Hepatocyte (in vitro differentiated cells): Measurements from ENCODE around the gene SRBD1. TPM values are rescaled to one million over a fixed set of nuclear protein-coding genes. Genes with fewer than 3 reads are reported as not detected.

Source experiments
- DNase-seq: peaks from one replicate; pipeline ENCODE4 v3.0.0-alpha.2; 2016; ENCODE audit warnings: low spot score
- H2AFZ ChIP-seq: fragments of 200-600 bp; sonication (generic); 2 replicates; pipeline ENCODE4 v1.6.0; 2016; ENCODE audit warnings: antibody characterized with exemption, mild to moderate bottlenecking
- H3K27ac ChIP-seq: fragments of 200-600 bp; sonication (generic); 2 replicates; pipeline ENCODE4 v1.5.1; 2016; ENCODE audit warnings: mild to moderate bottlenecking
- H3K27me3 ChIP-seq: fragments of 200-600 bp; sonication (generic); 2 replicates; pipeline ENCODE4 v1.6.1; 2016
- H3K36me3 ChIP-seq: fragments of 200-600 bp; sonication (generic); replicated peaks from 2 replicates; pipeline ENCODE4 v1.5.1; 2016; ENCODE audit warnings: low read depth; ENCODE audit not compliant: insufficient read depth
- H3K4me1 ChIP-seq: fragments of 200-600 bp; sonication (generic); 2 replicates; pipeline ENCODE4 v1.5.1; 2016; ENCODE audit warnings: mild to moderate bottlenecking, moderate library complexity; ENCODE audit not compliant: insufficient read depth
- H3K4me2 ChIP-seq: fragments of 200-600 bp; sonication (generic); 2 replicates; pipeline ENCODE4 v1.6.0; 2016
- H3K4me3 ChIP-seq: fragments of 200-600 bp; sonication (generic); 2 replicates; pipeline ENCODE4 v1.5.1; 2016; ENCODE audit warnings: mild to moderate bottlenecking
- H3K79me2 ChIP-seq: fragments of 200-600 bp; sonication (generic); 2 replicates; pipeline ENCODE4 v1.6.0; 2017; ENCODE audit warnings: mild to moderate bottlenecking
- H3K9me2 ChIP-seq: fragments of 200-600 bp; sonication (generic); replicated peaks from 2 replicates; pipeline ENCODE4 v1.6.0; 2017; ENCODE audit warnings: mild to moderate bottlenecking; ENCODE audit not compliant: insufficient read depth
- H3K9me3 ChIP-seq: fragments of 200-600 bp; sonication (generic); 2 replicates; pipeline ENCODE4 v1.5.1; 2016; ENCODE audit warnings: low read depth, mild to moderate bottlenecking
- H4K20me1 ChIP-seq: fragments of 200-600 bp; sonication (generic); 2 replicates; pipeline ENCODE4 v1.6.0; 2016; ENCODE audit warnings: mild to moderate bottlenecking; ENCODE audit not compliant: insufficient read depth, poor library complexity, severe bottlenecking
- EZH2 ChIP-seq: fragments of 200-600 bp; sonication (generic); IDR thresholded peaks from 2 replicates; pipeline ENCODE4 v1.6.1; 2016; ENCODE audit warnings: antibody characterized with exemption, mild to moderate bottlenecking, borderline replicate concordance
- EZH2phosphoT487 ChIP-seq: fragments of 200-600 bp; sonication (generic); IDR thresholded peaks from one replicate; pipeline ENCODE4 v1.6.1; 2018; ENCODE audit warnings: antibody characterized with exemption, mild to moderate bottlenecking, low read depth, moderate library complexity; ENCODE audit not compliant: unreplicated experiment, severe bottlenecking
- WGBS: methylation state at CpG from one replicate; pipeline ENCODE4 v1.1.6; 2016; ENCODE audit warnings: low lambda C conversion rate; ENCODE audit errors: missing lambda C conversion rate; 5-methylcytosine and 5-hydroxymethylcytosine counted together
- polyA plus RNA-seq: library from polyadenylated mRNA; unstranded; fragments of >200 nt; fragmentation: Nextera tagmentation; extraction: Ambion mirVana; gene quantifications from 2 replicates; pipeline ENCODE4 v1.2.1, GENCODE V29; 2016
- total RNA-seq: library from RNA; depleted of rRNA; stranded (reverse); fragments of >200 nt; gene quantifications from 2 replicates; pipeline ENCODE4 v1.2.3, GENCODE V29; 2014
- TF ChIP-seq, protein P1 (sequence below): fragments of 200-600 bp; sonication (generic); IDR thresholded peaks from 2 replicates; pipeline ENCODE4 v1.5.1; 2016; ENCODE audit warnings: antibody characterized with exemption, mild to moderate bottlenecking; ENCODE audit not compliant: poor library complexity

Gene SRBD1
- total and polyA plus RNA-seq, 2 experiments from 2014 or later: 6.7 to 16.6 TPM

DNA sequence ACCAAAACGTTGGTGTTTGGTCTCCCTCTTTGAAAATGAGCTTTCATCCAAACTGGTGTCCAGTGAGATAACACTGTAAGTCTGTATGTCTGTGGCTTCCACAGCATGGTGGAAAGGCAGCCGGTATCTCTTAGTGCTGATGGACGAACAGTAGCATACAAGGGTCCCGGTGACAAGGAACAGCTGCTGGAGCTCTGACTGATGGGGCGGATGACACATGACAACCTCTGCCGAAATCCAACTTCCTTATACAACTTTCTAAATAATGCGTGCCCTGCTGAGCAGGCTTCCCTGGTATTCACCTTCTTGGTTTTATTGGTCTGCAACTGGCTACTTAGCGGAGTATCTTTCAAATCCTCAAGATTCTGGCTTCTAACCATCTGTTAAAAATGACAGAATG is 216.2 kb downstream of the SRBD1 start:
- 70% methylated on average over 8 of the region's 8 CpGs for WGBS
- Histone ChIP-seq H3K4me3 (no peak overlapping the region), H2AFZ (no peak overlapping the region), H3K4me1 (no peaks in the 10 kb centered on the region), H3K9me2 (no peaks in the 10 kb centered on the region), H3K79me2 (no peaks in the 10 kb centered on the region), H3K9me3 (no peaks in the 10 kb centered on the region), H4K20me1 (no peaks in the 10 kb centered on the region), H3K27me3 (no peaks in the 10 kb centered on the region), H3K27ac (no peak overlapping the region), H3K4me2 (no peak overlapping the region), H3K36me3 (no peaks in the 10 kb centered on the region)
- TF ChIP-seq, protein P1, sequence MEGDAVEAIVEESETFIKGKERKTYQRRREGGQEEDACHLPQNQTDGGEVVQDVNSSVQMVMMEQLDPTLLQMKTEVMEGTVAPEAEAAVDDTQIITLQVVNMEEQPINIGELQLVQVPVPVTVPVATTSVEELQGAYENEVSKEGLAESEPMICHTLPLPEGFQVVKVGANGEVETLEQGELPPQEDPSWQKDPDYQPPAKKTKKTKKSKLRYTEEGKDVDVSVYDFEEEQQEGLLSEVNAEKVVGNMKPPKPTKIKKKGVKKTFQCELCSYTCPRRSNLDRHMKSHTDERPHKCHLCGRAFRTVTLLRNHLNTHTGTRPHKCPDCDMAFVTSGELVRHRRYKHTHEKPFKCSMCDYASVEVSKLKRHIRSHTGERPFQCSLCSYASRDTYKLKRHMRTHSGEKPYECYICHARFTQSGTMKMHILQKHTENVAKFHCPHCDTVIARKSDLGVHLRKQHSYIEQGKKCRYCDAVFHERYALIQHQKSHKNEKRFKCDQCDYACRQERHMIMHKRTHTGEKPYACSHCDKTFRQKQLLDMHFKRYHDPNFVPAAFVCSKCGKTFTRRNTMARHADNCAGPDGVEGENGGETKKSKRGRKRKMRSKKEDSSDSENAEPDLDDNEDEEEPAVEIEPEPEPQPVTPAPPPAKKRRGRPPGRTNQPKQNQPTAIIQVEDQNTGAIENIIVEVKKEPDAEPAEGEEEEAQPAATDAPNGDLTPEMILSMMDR: no peak
- no peak for TF ChIP-seq EZH2
- TF ChIP-seq EZH2phosphoT487: no peak
- DNase-seq: no peak

- no peaks in the 10 kb centered on the region for H4K20me1 ChIP-seq
- H3K79me2 ChIP-seq: no peaks in the 10 kb centered on the region
- no peaks in the 10 kb centered on the region for H3K9me2 ChIP-seq
- TF ChIP-seq EZH2: no peak
- TF ChIP-seq, protein P1: no peak
- no peaks in the 10 kb centered on the region for H3K4me1 ChIP-seq
- H2AFZ ChIP-seq: no peak overlapping the region
- H3K36me3 ChIP-seq: no peaks in the 10 kb centered on the region
- no peaks in the 10 kb centered on the region for H3K9me3 ChIP-seq
- H3K27me3 ChIP-seq: no peaks in the 10 kb centered on the region
- H3K4me2 ChIP-seq: no peak overlapping the region
- H3K27ac ChIP-seq: no peak overlapping the region
- H3K4me3 ChIP-seq: no peak overlapping the region
- DNase-seq: no peak
Measured at GRCh38 chr2:45394216-45394615, 216.9 kb downstream of the SRBD1 start.

DNA sequence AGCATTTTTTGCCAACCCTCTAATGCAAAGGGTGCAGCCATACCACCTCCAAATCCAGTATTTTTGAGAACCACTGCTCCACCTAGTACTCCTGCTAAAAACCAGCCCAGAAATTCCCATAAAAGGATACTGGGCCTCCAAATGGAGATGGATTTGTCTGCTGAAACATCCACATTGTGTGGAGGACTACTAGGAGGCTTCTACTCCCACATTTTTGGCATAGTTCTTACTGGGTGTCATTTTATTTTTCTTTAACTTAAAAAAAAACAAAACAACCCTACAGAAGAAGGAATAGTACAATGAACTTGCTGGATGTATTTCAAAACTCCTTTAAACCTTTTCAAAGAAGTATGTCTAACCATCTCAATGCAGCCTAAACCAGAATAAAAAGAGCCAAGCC is 219.2 kb downstream of the SRBD1 start:
- DNase-seq: no peak
- Histone ChIP-seq H3K27me3 (no peaks in the 10 kb centered on the region), H3K4me3 (no peak overlapping the region), H3K27ac (no peak overlapping the region), H2AFZ (no peak overlapping the region), H3K36me3 (no peaks in the 10 kb centered on the region), H3K79me2 (no peaks in the 10 kb centered on the region), H3K4me1 (no peaks in the 10 kb centered on the region), H3K4me2 (no peak overlapping the region), H4K20me1 (no peaks in the 10 kb centered on the region), H3K9me2 (no peaks in the 10 kb centered on the region), H3K9me3 (no peaks in the 10 kb centered on the region)
- TF ChIP-seq EZH2: no peak
- TF ChIP-seq, protein P1: no peak
- no peak for TF ChIP-seq EZH2phosphoT487

GRCh38 chr2:45390861-45391260 is 220.2 kb downstream of the SRBD1 start:
- WGBS: 84% methylated on average over 3 of the region's 3 CpGs
- H3K36me3 ChIP-seq: no peaks in the 10 kb centered on the region
- no peaks in the 10 kb centered on the region for H3K9me3 ChIP-seq

More at GRCh38 chr2:45390861-45391260, 220.2 kb downstream of the SRBD1 start:
- Histone ChIP-seq H4K20me1 (no peaks in the 10 kb centered on the region), H3K4me2 (no peak overlapping the region), H3K79me2 (no peaks in the 10 kb centered on the region), H3K4me3 (no peak overlapping the region), H3K4me1 (no peaks in the 10 kb centered on the region), H2AFZ (no peak overlapping the region), H3K27me3 (no peaks in the 10 kb centered on the region), H3K9me2 (no peaks in the 10 kb centered on the region), H3K27ac (no peak overlapping the region)
- TF ChIP-seq EZH2: no peak
- no peak for TF ChIP-seq EZH2phosphoT487
- TF ChIP-seq, protein P1: no peak
- DNase-seq: no peak
